SK-MEL-5 (cell line): ENCODE measurements around the gene MMAB. TPM values are rescaled to one million over a fixed set of nuclear protein-coding genes. Genes with fewer than 3 reads are reported as not detected.

Experiments
- DNase-seq: peaks from one replicate; pipeline ENCODE4 v3.0.0-alpha.2; 2016; ENCODE audit warnings: low read depth, low spot score
- in situ Hi-C: cut with HindIII; loops from 2 replicates; pipeline ENCODE4 v1.10.0; 2016; ENCODE audit warnings: low sequenced_read_pairs, high pct_unique_total_duplicates, low pct_unique_long_range_greater_than_20kb
- polyA plus RNA-seq, 2 experiments: library from polyadenylated mRNA; depleted of rRNA; stranded (reverse); fragments of >200 nt; gene quantifications; 2 replicates each; pipeline ENCODE4 v1.2.3, GENCODE V29; 2015
- total RNA-seq: library from RNA; depleted of rRNA; stranded (reverse); fragments of >200 nt; shearing (Covaris generic); gene quantifications from 2 replicates; pipeline ENCODE4 v1.2.3, GENCODE V29; 2014; rRNA removed

Gene MMAB
- 62.2 and 74.3 TPM in 2 replicates for total RNA-seq
- 37.1 and 44.2 TPM in 2 replicates for polyA plus RNA-seq (2015; cell fraction: cytosol; rRNA removed)
- 19.4 and 34.3 TPM in 2 replicates for polyA plus RNA-seq (2015; cell fraction: nucleus; rRNA removed)

- in situ Hi-C loops: no loop called here
- peak; percentile 100 for DNase-seq
Measured at GRCh38 chr12:109573029-109573913, at the start of gene MMAB, which contains the start of gene MVK. Gene MMAB, minus strand, starts transcription at chr12:109573504. Its CDS starts 24 bp downstream, at chr12:109573480. Gene MVK, plus strand, starts transcription at chr12:109573794. Its CDS starts 1,029 bp downstream, at chr12:109574823.

GRCh38 chr12:109621901-109622364 is 48.6 kb upstream of the MMAB start:
- no peak for DNase-seq
- in situ Hi-C loops: no loop called here

GRCh38 chr12:109621211-109621694 is 47.9 kb upstream of the MMAB start:
- peak; percentile 71 for DNase-seq
- in situ Hi-C loops: no loop called here

GRCh38 chr12:109619002-109619604 is 45.8 kb upstream of the MMAB start:
- DNase-seq: no peak
- in situ Hi-C loops: no loop called here

GRCh38 chr12:109618082-109618481 is 44.8 kb upstream of the MMAB start:
- no peak for DNase-seq
- in situ Hi-C loops: no loop called here

- in situ Hi-C loops: no loop called here
- no peak for DNase-seq
Measured at GRCh38 chr12:109617491-109617890, 44.2 kb upstream of the MMAB start.

- in situ Hi-C loops: no loop called here
- no peak for DNase-seq
Measured at GRCh38 chr12:109615556-109616229, 42.4 kb upstream of the MMAB start.

GRCh38 chr12:109613649-109614455 is 40.5 kb upstream of the MMAB start:
- DNase-seq: no peak
- in situ Hi-C loops: no loop called here

GRCh38 chr12:109612975-109613502 is 39.7 kb upstream of the MMAB start:
- peak; percentile 60 for DNase-seq
- in situ Hi-C loops: no loop called here

- DNase-seq: no peak
- in situ Hi-C loops: no loop called here
Measured at GRCh38 chr12:109612003-109612402, 38.7 kb upstream of the MMAB start.

- no peak for DNase-seq
- in situ Hi-C loops: no loop called here
Measured at GRCh38 chr12:109611223-109611622, 37.9 kb upstream of the MMAB start.

GRCh38 chr12:109610523-109610922 is 37.2 kb upstream of the MMAB start:
- DNase-seq: no peak
- in situ Hi-C loops: no loop called here

- DNase-seq: no peak
- in situ Hi-C loops: no loop called here
Measured at GRCh38 chr12:109609342-109609741, 36.0 kb upstream of the MMAB start.

- in situ Hi-C loops: no loop called here
- DNase-seq: no peak
Measured at GRCh38 chr12:109608793-109609192, 35.5 kb upstream of the MMAB start.

- DNase-seq: no peak
- in situ Hi-C loops: no loop called here
Measured at GRCh38 chr12:109608270-109608669, 35.0 kb upstream of the MMAB start.

- no peak for DNase-seq
- in situ Hi-C loops: no loop called here
Measured at GRCh38 chr12:109607618-109608017, 34.3 kb upstream of the MMAB start.
